Fibroblast of lung (primary cell): ENCODE data around the gene MIPOL1. TPM values are rescaled to one million over a fixed set of nuclear protein-coding genes. Genes with fewer than 3 reads are reported as not detected.
A peak's percentile ranks its signal among the peaks of the same experiment; 100 is the strongest.

Experiments
- DNase-seq, 2 donors: peaks; one replicate each; pipeline versions ENCODE4 v3.0.0 to v3.0.0-alpha.2; 2010; ENCODE audit warnings: low read depth in 2 of 2
- H2AFZ ChIP-seq: 2 replicates; pipeline ENCODE4 v1.5.1; 2012; ENCODE audit warnings: low read length, control low read depth, inconsistent platforms
- H3K27ac ChIP-seq: 2 replicates; pipeline ENCODE4 v1.5.1; 2011; ENCODE audit warnings: low read length, control low read depth; ENCODE audit not compliant: insufficient read depth
- H3K27me3 ChIP-seq: 2 replicates; pipeline ENCODE4 v1.5.1; 2011; ENCODE audit warnings: mild to moderate bottlenecking, low read length; ENCODE audit not compliant: control insufficient read depth, insufficient read depth
- H3K36me3 ChIP-seq: 2 replicates; pipeline ENCODE4 v1.5.1; 2011; ENCODE audit warnings: low read length; ENCODE audit not compliant: control insufficient read depth, insufficient read depth
- H3K4me1 ChIP-seq: 2 replicates; pipeline ENCODE4 v1.5.1; 2011; ENCODE audit warnings: low read length; ENCODE audit not compliant: control insufficient read depth, insufficient read depth; ENCODE audit errors: extremely low read depth
- H3K4me2 ChIP-seq: 2 replicates; pipeline ENCODE4 v1.5.1; 2011; ENCODE audit warnings: low read length, control low read depth; ENCODE audit not compliant: insufficient read depth; ENCODE audit errors: extremely low read depth
- H3K4me3 ChIP-seq, 4 experiments: fragments of 200-600 bp in 1 of 4; sonication (generic) in 1 of 4; replicated peaks in 1 of 4; 2 replicates each; pipeline ENCODE4 v1.5.1; 2011 to 2016; ENCODE audit warnings: low read length in 4 of 4, low read depth in 3 of 4, mild to moderate bottlenecking in 3 of 4, control low read depth in 2 of 4, inconsistent platforms in 1 of 4, mixed read lengths in 1 of 4; ENCODE audit not compliant: insufficient read depth in 1 of 4; ENCODE audit errors: control extremely low read depth in 1 of 4
- H3K79me2 ChIP-seq: 2 replicates; pipeline ENCODE4 v1.5.1; 2012; ENCODE audit warnings: mild to moderate bottlenecking, low read length, inconsistent platforms; ENCODE audit not compliant: control insufficient read depth, insufficient read depth
- H3K9ac ChIP-seq: 2 replicates; pipeline ENCODE4 v1.5.1; 2011; ENCODE audit warnings: mild to moderate bottlenecking, low read length, control low read depth; ENCODE audit not compliant: insufficient read depth
- H3K9me3 ChIP-seq: 2 replicates; pipeline ENCODE4 v1.5.1; 2012; ENCODE audit warnings: low read depth, low read length; ENCODE audit not compliant: control insufficient read depth, insufficient read depth
- H4K20me1 ChIP-seq: 2 replicates; pipeline ENCODE4 v1.5.1; 2011; ENCODE audit warnings: low read length; ENCODE audit not compliant: control insufficient read depth, insufficient read depth; ENCODE audit errors: extremely low read depth
- EZH2 ChIP-seq: IDR thresholded peaks from 2 replicates; pipeline ENCODE4 v1.5.1; 2012; ENCODE audit warnings: low read length, control low read depth, mild to moderate bottlenecking; ENCODE audit errors: missing control alignments
- polyA plus RNA-seq, 2 donors: library from polyadenylated mRNA; depleted of rRNA in 1 of 2; stranded (reverse) in 1 of 2; unstranded in 1 of 2; fragments of >200 nt; gene quantifications; 2 replicates each; pipeline ENCODE4 v1.2.1, GENCODE V29; 2011 to 2012; ENCODE audit warnings: missing spikeins in 1 of 2
- total RNA-seq: library from RNA; depleted of rRNA; stranded (reverse); fragments of >200 nt; gene quantifications from 2 replicates; pipeline ENCODE4 v1.2.1, GENCODE V29; 2014
- TF ChIP-seq, protein P1 (sequence below), 2 donors: IDR thresholded peaks in 1 of 2; conservative IDR thresholded peaks in 1 of 2; 1 replicate in 1 of 2; 2 replicates in 1 of 2; pipeline ENCODE4 v1.5.1; 2011 to 2012; ENCODE audit warnings: low read length in 2 of 2, control low read depth in 1 of 2, inconsistent platforms in 1 of 2, low read depth in 1 of 2, mild to moderate bottlenecking in 1 of 2

MIPOL1 gene
- total and polyA plus RNA-seq, 2 donors (not counting 1 experiment from before 2014, with no cell fraction given) = 6.4 to 8.6 TPM

DNA sequence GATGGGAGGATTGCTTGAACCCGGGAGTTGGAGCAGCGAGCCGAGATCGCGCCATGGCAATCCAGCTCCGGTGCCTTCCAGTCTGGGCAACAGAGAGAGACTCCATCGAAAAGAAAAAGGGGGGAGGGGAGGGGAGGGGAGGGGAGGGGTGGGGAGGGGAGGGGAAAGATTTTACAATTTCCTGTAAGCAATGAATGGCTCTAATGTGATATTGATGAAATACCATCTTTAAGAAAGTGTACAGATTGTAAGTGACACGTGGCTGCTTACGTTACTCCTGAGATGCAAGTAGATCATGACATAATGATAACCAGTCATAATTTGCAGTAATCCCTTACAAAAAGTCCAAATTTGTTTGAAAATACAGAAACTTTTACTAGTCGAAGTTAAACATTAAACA is 26.7 kb upstream of the MIPOL1 start:
- no peak for TF ChIP-seq EZH2
- TF ChIP-seq, protein P1, sequence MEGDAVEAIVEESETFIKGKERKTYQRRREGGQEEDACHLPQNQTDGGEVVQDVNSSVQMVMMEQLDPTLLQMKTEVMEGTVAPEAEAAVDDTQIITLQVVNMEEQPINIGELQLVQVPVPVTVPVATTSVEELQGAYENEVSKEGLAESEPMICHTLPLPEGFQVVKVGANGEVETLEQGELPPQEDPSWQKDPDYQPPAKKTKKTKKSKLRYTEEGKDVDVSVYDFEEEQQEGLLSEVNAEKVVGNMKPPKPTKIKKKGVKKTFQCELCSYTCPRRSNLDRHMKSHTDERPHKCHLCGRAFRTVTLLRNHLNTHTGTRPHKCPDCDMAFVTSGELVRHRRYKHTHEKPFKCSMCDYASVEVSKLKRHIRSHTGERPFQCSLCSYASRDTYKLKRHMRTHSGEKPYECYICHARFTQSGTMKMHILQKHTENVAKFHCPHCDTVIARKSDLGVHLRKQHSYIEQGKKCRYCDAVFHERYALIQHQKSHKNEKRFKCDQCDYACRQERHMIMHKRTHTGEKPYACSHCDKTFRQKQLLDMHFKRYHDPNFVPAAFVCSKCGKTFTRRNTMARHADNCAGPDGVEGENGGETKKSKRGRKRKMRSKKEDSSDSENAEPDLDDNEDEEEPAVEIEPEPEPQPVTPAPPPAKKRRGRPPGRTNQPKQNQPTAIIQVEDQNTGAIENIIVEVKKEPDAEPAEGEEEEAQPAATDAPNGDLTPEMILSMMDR (conservative IDR thresholded peaks at IDR 0.05 in 1 of 2, IDR thresholded peaks at IDR 0.05 in 1 of 2; ENCODE audit: low read depth in 1 of 2, low read length in 2 of 2) = no peak
- H3K4me1 ChIP-seq = no peaks in the 10 kb centered on the region
- H3K27me3 ChIP-seq = no peaks in the 10 kb centered on the region
- no peak overlapping the region for H3K4me2 ChIP-seq
- DNase-seq = no peak
- H3K79me2 ChIP-seq = no peaks in the 10 kb centered on the region
- no peaks in the 10 kb centered on the region for H3K9me3 ChIP-seq
- H3K36me3 ChIP-seq = no peaks in the 10 kb centered on the region
- H3K27ac ChIP-seq = no peak overlapping the region
- no peak overlapping the region for H2AFZ ChIP-seq
- no peak overlapping the region for H3K9ac ChIP-seq
- H4K20me1 ChIP-seq = no peaks in the 10 kb centered on the region
- no peak overlapping the region for H3K4me3 ChIP-seq

- Histone ChIP-seq H3K9me3 (no peaks in the 10 kb centered on the region), H3K79me2 (no peaks in the 10 kb centered on the region), H4K20me1 (no peaks in the 10 kb centered on the region), H3K27me3 (no peaks in the 10 kb centered on the region), H3K9ac (no peak overlapping the region), H3K4me2 (peak overlapping the region; percentile 94), H3K27ac (peak overlapping the region; percentile 92), H3K36me3 (no peaks in the 10 kb centered on the region), H2AFZ (peak overlapping the region; percentile 91), H3K4me3 (peak overlapping the region; percentile 75 to 98 (median 86)), H3K4me1 (no peaks in the 10 kb centered on the region)
- no peak for DNase-seq
- no peak for TF ChIP-seq EZH2
- TF ChIP-seq, protein P1 (conservative IDR thresholded peaks at IDR 0.05 in 1 of 2, IDR thresholded peaks at IDR 0.05 in 1 of 2; ENCODE audit: low read depth in 1 of 2, low read length in 2 of 2) = no peak
Measured at GRCh38 chr14:37171678-37172023, 26.1 kb upstream of the MIPOL1 start.

GRCh38 chr14:37172024-37172869 is 25.5 kb upstream of the MIPOL1 start, which contains the start of gene SLC25A21:
Gene SLC25A21 (minus strand): TSS chr14:37172606.
- no peaks in the 10 kb centered on the region for H3K9me3 ChIP-seq
- peak within 1 kb of the TSS; percentile 91 for H3K9ac ChIP-seq
- no peaks in the 10 kb centered on the region for H3K4me1 ChIP-seq
- H3K36me3 ChIP-seq = no peaks in the 10 kb centered on the region
- H2AFZ ChIP-seq = peak within 1 kb of the TSS; percentile 98
- H3K79me2 ChIP-seq = no peaks in the 10 kb centered on the region
- DNase-seq = peak; percentile 85 to 89
- H3K4me3 ChIP-seq = peak within 1 kb of the TSS; percentile 75 to 98 (median 86)
- peak within 1 kb of the TSS; percentile 94 for H3K4me2 ChIP-seq
- TF ChIP-seq EZH2 = no peak
- TF ChIP-seq, protein P1 (conservative IDR thresholded peaks at IDR 0.05 in 1 of 2, IDR thresholded peaks at IDR 0.05 in 1 of 2; ENCODE audit: low read depth in 1 of 2, low read length in 2 of 2) = peak; percentile 9 to 14
- H4K20me1 ChIP-seq = no peaks in the 10 kb centered on the region
- peak within 1 kb of the TSS; percentile 92 for H3K27ac ChIP-seq
- no peaks in the 10 kb centered on the region for H3K27me3 ChIP-seq
